OCI-LY1 (cell line): Measurements from ENCODE around the gene RSBN1L.

ENCODE experiments used
- H2AFZ ChIP-seq: fragments of 200-600 bp; sonication (generic), shearing (Covaris generic); 2 replicates; pipeline ENCODE4 v1.6.0; 2014; ENCODE audit warnings: antibody characterized with exemption, mild to moderate bottlenecking, low read length
- H3F3A ChIP-seq: fragments of 200-600 bp; sonication (generic), shearing (Covaris generic); 2 replicates; pipeline ENCODE4 v1.6.0; 2014; ENCODE audit warnings: mild to moderate bottlenecking, antibody characterized with exemption, low read length, moderate library complexity; ENCODE audit not compliant: insufficient read depth
- H3K27ac ChIP-seq: fragments of 200-600 bp; sonication (generic); 2 replicates; pipeline ENCODE4 v1.5.1; 2014; ENCODE audit warnings: low read length, mixed run types, mild to moderate bottlenecking, low read depth; ENCODE audit not compliant: poor library complexity, severe bottlenecking
- H3K27me3 ChIP-seq: fragments of 200-600 bp; sonication (generic); 2 replicates; pipeline ENCODE4 v1.6.0; 2014; ENCODE audit warnings: antibody characterized with exemption, mild to moderate bottlenecking, low read length, moderate library complexity; ENCODE audit not compliant: insufficient read depth
- H3K36me3 ChIP-seq: fragments of 200-600 bp; sonication (generic); 2 replicates; pipeline ENCODE4 v1.6.1; 2014; ENCODE audit warnings: mild to moderate bottlenecking, antibody characterized with exemption, low read length, moderate library complexity, mixed read lengths; ENCODE audit not compliant: insufficient read depth
- H3K4me1 ChIP-seq: fragments of 200-600 bp; sonication (generic); 2 replicates; pipeline ENCODE4 v1.5.1; 2014; ENCODE audit warnings: mild to moderate bottlenecking, low read length, moderate library complexity; ENCODE audit not compliant: insufficient read depth, severe bottlenecking
- H3K4me2 ChIP-seq: fragments of 200-600 bp; sonication (generic), shearing (Covaris generic); 2 replicates; pipeline ENCODE4 v1.6.1; 2014; ENCODE audit warnings: low read length
- H3K4me3 ChIP-seq: fragments of 200-600 bp; sonication (generic); 2 replicates; pipeline ENCODE4 v1.5.1; 2014; ENCODE audit warnings: low read length, low read depth, mild to moderate bottlenecking, mixed read lengths; ENCODE audit not compliant: poor library complexity, severe bottlenecking
- H3K79me2 ChIP-seq: fragments of 200-600 bp; shearing (Covaris generic); 2 replicates; pipeline ENCODE4 v1.6.1; 2016; ENCODE audit warnings: mixed run types, low read length, mixed read lengths; ENCODE audit not compliant: insufficient read depth
- H3K9ac ChIP-seq: fragments of 200-600 bp; sonication (generic), shearing (Covaris generic); 2 replicates; pipeline ENCODE4 v1.6.1; 2014; ENCODE audit warnings: mild to moderate bottlenecking, low read length, mixed read lengths
- H3K9me2 ChIP-seq: fragments of 200-600 bp; sonication (generic), shearing (Covaris generic); 2 replicates; pipeline ENCODE4 v1.6.1; 2014; ENCODE audit warnings: low read depth, mild to moderate bottlenecking, low read length, mixed read lengths
- H3K9me3 ChIP-seq: fragments of 200-600 bp; shearing (Covaris generic); 2 replicates; pipeline ENCODE4 v1.6.1; 2014; ENCODE audit warnings: low read length, mixed read lengths
- H4K20me1 ChIP-seq: fragments of 200-600 bp; sonication (generic), shearing (Covaris generic); 2 replicates; pipeline ENCODE4 v1.6.0; 2016; ENCODE audit warnings: mild to moderate bottlenecking, low read length; ENCODE audit not compliant: insufficient read depth
- EZH2 ChIP-seq: fragments of 200-600 bp; sonication (generic), shearing (Covaris generic); IDR thresholded peaks from 2 replicates; pipeline ENCODE4 v1.8.0; 2017; ENCODE audit warnings: borderline replicate concordance, mixed run types, mild to moderate bottlenecking, antibody characterized with exemption, low read length, moderate library complexity, mixed read lengths
- TF ChIP-seq, protein P1 (sequence below): fragments of 200-600 bp; sonication (generic), shearing (Covaris generic); IDR thresholded peaks from 2 replicates; pipeline ENCODE4 v1.5.1; 2017; ENCODE audit warnings: mild to moderate bottlenecking, antibody characterized with exemption, low read length, moderate library complexity, mixed read lengths

Gene RSBN1L

DNA sequence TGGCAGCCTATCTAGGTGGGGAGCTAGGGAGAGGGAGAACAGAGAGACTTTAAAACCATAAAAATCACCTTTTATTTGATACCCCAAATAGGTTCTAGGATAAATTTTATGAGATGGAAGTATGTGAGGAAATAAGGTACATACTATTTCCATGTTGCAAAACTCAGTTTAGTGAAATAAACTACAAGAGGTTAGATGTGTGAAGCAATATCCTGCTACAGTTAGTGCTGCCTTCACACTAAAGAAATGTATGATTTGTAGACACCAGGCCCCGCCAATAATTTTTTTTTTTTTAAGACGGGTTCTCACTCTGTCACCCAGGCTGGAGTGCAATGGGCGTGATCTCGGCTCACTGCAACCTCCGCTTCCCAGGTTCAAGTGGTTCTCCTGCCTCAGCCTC, 34.4 kb upstream of the RSBN1L start:
- no peaks in the 10 kb centered on the region for H3K36me3 ChIP-seq
- H4K20me1 ChIP-seq = no peaks in the 10 kb centered on the region
- H3K9ac ChIP-seq = no peak overlapping the region
- H3K9me2 ChIP-seq = no peaks in the 10 kb centered on the region
- no peaks in the 10 kb centered on the region for H3F3A ChIP-seq
- H2AFZ ChIP-seq = no peak overlapping the region
- H3K9me3 ChIP-seq = no peaks in the 10 kb centered on the region
- H3K79me2 ChIP-seq = no peaks in the 10 kb centered on the region
- H3K4me2 ChIP-seq = no peak overlapping the region
- TF ChIP-seq EZH2 = no peak
- TF ChIP-seq, protein P1, sequence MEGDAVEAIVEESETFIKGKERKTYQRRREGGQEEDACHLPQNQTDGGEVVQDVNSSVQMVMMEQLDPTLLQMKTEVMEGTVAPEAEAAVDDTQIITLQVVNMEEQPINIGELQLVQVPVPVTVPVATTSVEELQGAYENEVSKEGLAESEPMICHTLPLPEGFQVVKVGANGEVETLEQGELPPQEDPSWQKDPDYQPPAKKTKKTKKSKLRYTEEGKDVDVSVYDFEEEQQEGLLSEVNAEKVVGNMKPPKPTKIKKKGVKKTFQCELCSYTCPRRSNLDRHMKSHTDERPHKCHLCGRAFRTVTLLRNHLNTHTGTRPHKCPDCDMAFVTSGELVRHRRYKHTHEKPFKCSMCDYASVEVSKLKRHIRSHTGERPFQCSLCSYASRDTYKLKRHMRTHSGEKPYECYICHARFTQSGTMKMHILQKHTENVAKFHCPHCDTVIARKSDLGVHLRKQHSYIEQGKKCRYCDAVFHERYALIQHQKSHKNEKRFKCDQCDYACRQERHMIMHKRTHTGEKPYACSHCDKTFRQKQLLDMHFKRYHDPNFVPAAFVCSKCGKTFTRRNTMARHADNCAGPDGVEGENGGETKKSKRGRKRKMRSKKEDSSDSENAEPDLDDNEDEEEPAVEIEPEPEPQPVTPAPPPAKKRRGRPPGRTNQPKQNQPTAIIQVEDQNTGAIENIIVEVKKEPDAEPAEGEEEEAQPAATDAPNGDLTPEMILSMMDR = no peak
- H3K4me1 ChIP-seq = no peaks in the 10 kb centered on the region
- H3K27me3 ChIP-seq = no peaks in the 10 kb centered on the region
- H3K4me3 ChIP-seq = no peak overlapping the region
- no peak overlapping the region for H3K27ac ChIP-seq

DNA sequence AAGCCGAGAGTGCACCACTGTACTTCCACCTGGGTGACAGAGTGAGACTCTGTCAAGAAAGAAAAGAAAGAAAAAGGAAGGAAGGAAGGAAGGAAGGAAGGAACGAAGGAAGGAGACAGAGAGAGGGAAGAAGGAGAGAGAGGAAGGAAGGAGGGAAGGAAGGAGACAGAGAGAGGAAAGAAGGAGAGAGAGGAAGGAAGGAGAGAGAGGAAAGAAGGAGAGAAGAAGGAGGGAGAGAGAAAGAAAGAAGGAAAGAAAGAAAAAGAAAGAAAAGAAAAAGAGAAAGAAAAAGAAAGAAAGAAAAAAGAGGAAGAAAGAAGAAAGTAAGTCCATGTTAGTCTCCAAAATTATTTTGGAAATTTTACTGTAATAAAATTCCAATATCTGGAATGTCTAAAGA, 33.4 kb upstream of the RSBN1L start:
- no peak overlapping the region for H2AFZ ChIP-seq
- no peak overlapping the region for H3K27ac ChIP-seq
- H3K9me2 ChIP-seq = no peaks in the 10 kb centered on the region
- no peaks in the 10 kb centered on the region for H3K9me3 ChIP-seq
- H3F3A ChIP-seq = no peaks in the 10 kb centered on the region
- H3K4me3 ChIP-seq = no peak overlapping the region
- no peaks in the 10 kb centered on the region for H3K4me1 ChIP-seq
- TF ChIP-seq, protein P1 = no peak
- no peak for TF ChIP-seq EZH2
- H4K20me1 ChIP-seq = no peaks in the 10 kb centered on the region
- H3K4me2 ChIP-seq = no peak overlapping the region
- H3K36me3 ChIP-seq = no peaks in the 10 kb centered on the region
- H3K79me2 ChIP-seq = no peaks in the 10 kb centered on the region
- no peak overlapping the region for H3K9ac ChIP-seq
- no peaks in the 10 kb centered on the region for H3K27me3 ChIP-seq

DNA sequence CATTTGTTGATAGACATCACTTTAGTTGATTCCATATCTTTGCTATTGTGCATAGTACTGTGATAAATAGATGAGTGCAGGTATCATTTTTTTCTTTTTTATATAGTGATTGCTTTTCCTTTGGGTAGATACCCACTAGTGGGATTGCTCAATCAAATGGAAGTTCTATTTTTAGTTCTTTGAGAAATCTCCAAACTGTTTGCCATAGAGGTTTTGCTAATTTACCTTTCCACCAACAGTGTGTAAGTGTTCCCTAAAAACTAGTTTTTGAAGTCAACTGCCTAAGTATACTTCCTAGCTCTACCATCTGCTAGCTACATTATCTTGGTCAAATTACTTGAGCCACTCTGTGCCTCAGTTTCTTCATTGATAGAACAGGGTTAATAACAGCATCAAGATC, 31.5 kb upstream of the RSBN1L start:
- Histone ChIP-seq H3K4me2 (no peak overlapping the region), H3K27ac (no peak overlapping the region)

More for the DNA sequence above, 31.5 kb upstream of the RSBN1L start:
- no peak overlapping the region for H3K9ac ChIP-seq
- H3F3A ChIP-seq = no peaks in the 10 kb centered on the region
- H3K9me3 ChIP-seq = no peaks in the 10 kb centered on the region
- no peaks in the 10 kb centered on the region for H3K9me2 ChIP-seq
- H3K79me2 ChIP-seq = no peaks in the 10 kb centered on the region
- no peaks in the 10 kb centered on the region for H3K27me3 ChIP-seq
- H3K36me3 ChIP-seq = no peaks in the 10 kb centered on the region
- no peaks in the 10 kb centered on the region for H4K20me1 ChIP-seq
- H3K4me3 ChIP-seq = no peak overlapping the region
- no peak for TF ChIP-seq EZH2
- TF ChIP-seq, protein P1 = no peak
- no peaks in the 10 kb centered on the region for H3K4me1 ChIP-seq
- H2AFZ ChIP-seq = no peak overlapping the region
